SK-N-SH (cell line): Measurements from ENCODE around the gene DBX2. TPM values are rescaled to one million over a fixed set of nuclear protein-coding genes. Genes with fewer than 3 reads are reported as not detected.

Source experiments
- CTCF ChIA-PET: fragments of 300-600, 350-600 bp; formaldehyde crosslinking; extraction: SDS; loops from one replicate; lab custom pipeline; 2021; lab: Yijun Ruan, JAX
- POLR2A ChIA-PET: fragments of 350-600 bp; sonication (Branson Sonifier 250); formaldehyde crosslinking; extraction: SDS; loops from one replicate; lab custom pipeline; 2020; ENCODE audit warnings: antibody characterized with exemption, inconsistent platforms; lab: Yijun Ruan, JAX
- DNase-seq: peaks from one replicate; pipeline ENCODE4 v3.0.0; 2012
- H2AFZ ChIP-seq: fragments of 200-600 bp; sonication (generic); 2 replicates; pipeline ENCODE4 v1.8.1; 2016; ENCODE audit warnings: antibody characterized with exemption, mild to moderate bottlenecking, low read depth
- H3F3A ChIP-seq: fragments of 200-600 bp; sonication (generic); replicated peaks from 2 replicates; pipeline ENCODE3; 2016; ENCODE audit warnings: antibody characterized with exemption, mild to moderate bottlenecking; ENCODE audit not compliant: insufficient read depth
- H3K27ac ChIP-seq, 2 experiments: fragments of 200-500 bp in 1 of 2; fragments of 200-600 bp in 1 of 2; sonication (Bioruptor generic) in 1 of 2; sonication (generic), shearing (Covaris generic) in 1 of 2; 2 replicates each; pipeline versions ENCODE4 v1.5.1 to v1.6.1; 2014 to 2016; ENCODE audit warnings: low read depth in 2 of 2, inconsistent platforms in 1 of 2, low read length in 1 of 2, mild to moderate bottlenecking in 1 of 2, mixed read lengths in 1 of 2
- H3K27me3 ChIP-seq: fragments of 200-600 bp; sonication (generic), shearing (Covaris generic); 2 replicates; pipeline ENCODE4 v1.6.1; 2016; ENCODE audit warnings: mixed run types; ENCODE audit not compliant: insufficient read depth
- H3K36me3 ChIP-seq, 2 experiments: fragments of 200-500 bp in 1 of 2; fragments of 200-600 bp in 1 of 2; sonication (Bioruptor generic) in 1 of 2; sonication (generic) in 1 of 2; replicated peaks in 1 of 2; 2 replicates each; pipeline versions ENCODE3 to v1.5.1; 2014 to 2016; ENCODE audit warnings: low read length in 1 of 2, mild to moderate bottlenecking in 1 of 2; ENCODE audit not compliant: insufficient read depth in 2 of 2, control insufficient read depth in 1 of 2
- H3K4me1 ChIP-seq, 2 experiments: fragments of 200-500 bp in 1 of 2; fragments of 200-600 bp in 1 of 2; sonication (Bioruptor generic) in 1 of 2; sonication (generic), shearing (Covaris generic) in 1 of 2; 2 replicates each; pipeline versions ENCODE4 v1.5.1 to v1.6.1; 2014 to 2016; ENCODE audit warnings: low read depth in 1 of 2, low read length in 1 of 2, mixed run types in 1 of 2; ENCODE audit not compliant: insufficient read depth in 2 of 2, control insufficient read depth in 1 of 2
- H3K4me2 ChIP-seq: fragments of 200-600 bp; sonication (generic), shearing (Covaris generic); 2 replicates; pipeline ENCODE4 v1.6.1; 2017; ENCODE audit warnings: mixed run types
- H3K4me3 ChIP-seq, 2 experiments: fragments of 200-500 bp in 1 of 2; fragments of 200-600 bp in 1 of 2; sonication (Bioruptor generic) in 1 of 2; sonication (generic), shearing (Covaris generic) in 1 of 2; 2 replicates each; pipeline versions ENCODE4 v1.5.1 to v1.8.1; 2014 to 2016; ENCODE audit warnings: low read depth in 2 of 2, inconsistent platforms in 1 of 2, low read length in 1 of 2, mild to moderate bottlenecking in 1 of 2, mixed read lengths in 1 of 2, moderate library complexity in 1 of 2
- H3K79me2 ChIP-seq: fragments of 200-600 bp; sonication (generic); 2 replicates; pipeline ENCODE4 v1.8.1; 2017; ENCODE audit warnings: mild to moderate bottlenecking; ENCODE audit not compliant: insufficient read depth
- H3K9ac ChIP-seq: fragments of 200-600 bp; sonication (generic); 2 replicates; pipeline ENCODE4 v1.6.1; 2017; ENCODE audit warnings: mixed run types
- H3K9me2 ChIP-seq: fragments of 200-600 bp; sonication (generic); 2 replicates; pipeline ENCODE4 v1.6.1; 2017; ENCODE audit warnings: mixed run types
- H3K9me3 ChIP-seq: fragments of 200-600 bp; sonication (generic); 2 replicates; pipeline ENCODE4 v1.6.1; 2017; ENCODE audit warnings: mixed run types, mild to moderate bottlenecking, moderate library complexity
- H4K20me1 ChIP-seq: fragments of 200-600 bp; sonication (generic); 2 replicates; pipeline ENCODE4 v1.6.1; 2017; ENCODE audit warnings: mild to moderate bottlenecking, mixed run types; ENCODE audit not compliant: insufficient read depth
- EP300 ChIP-seq, 2 experiments: IDR thresholded peaks; 2 replicates each; pipeline versions ENCODE4 v1.4.0 to v1.6.1; 2012; ENCODE audit warnings: borderline replicate concordance in 1 of 2, low read depth in 1 of 2, low read length in 1 of 2
- EZH2phosphoT487 ChIP-seq: fragments of 200-600 bp; sonication (generic); IDR thresholded peaks from 2 replicates; pipeline ENCODE4 v1.6.1; 2017; ENCODE audit warnings: low read depth, mixed run types, mild to moderate bottlenecking, antibody characterized with exemption, moderate library complexity, borderline replicate concordance
- FOSL2 ChIP-seq: IDR thresholded peaks from 2 replicates; pipeline ENCODE4 v1.4.0; 2012; ENCODE audit warnings: low read depth, mild to moderate bottlenecking, moderate library complexity, borderline replicate concordance
- MEF2A ChIP-seq: IDR thresholded peaks from 2 replicates; pipeline ENCODE4 v1.4.0; 2012; ENCODE audit warnings: low read depth, borderline replicate concordance
- NRF1 ChIP-seq: IDR thresholded peaks from 2 replicates; pipeline ENCODE4 v1.6.1; 2012; ENCODE audit warnings: low read depth, mild to moderate bottlenecking, low read length
- RAD21 ChIP-seq: IDR thresholded peaks from 2 replicates; pipeline ENCODE4 v1.6.1; 2012; ENCODE audit warnings: mild to moderate bottlenecking, low read length
- RCOR1 ChIP-seq: fragments of 150-350 bp; IDR thresholded peaks from 2 replicates; pipeline ENCODE4 v1.6.1; 2017; ENCODE audit warnings: antibody characterized with exemption, low read length
- RXRA ChIP-seq: IDR thresholded peaks from 2 replicates; pipeline ENCODE4 v1.4.0; 2012; ENCODE audit warnings: low read depth, mild to moderate bottlenecking, borderline replicate concordance
- TEAD4 ChIP-seq: IDR thresholded peaks from 2 replicates; pipeline ENCODE4 v1.4.0; 2012; ENCODE audit warnings: mild to moderate bottlenecking, borderline replicate concordance; ENCODE audit not compliant: insufficient read depth
- USF2 ChIP-seq: fragments of 150-350 bp; IDR thresholded peaks from 2 replicates; pipeline ENCODE4 v1.6.1; 2017; ENCODE audit warnings: antibody characterized with exemption, low read length, low read depth, borderline replicate concordance
- YY1 ChIP-seq: IDR thresholded peaks from 2 replicates; pipeline ENCODE4 v1.4.0; 2012; ENCODE audit warnings: low read depth, mild to moderate bottlenecking
- WGBS: methylation state at CpG from one replicate; pipeline ENCODE4 v1.1.6; 2017; ENCODE audit warnings: low lambda C conversion rate; 5-methylcytosine and 5-hydroxymethylcytosine counted together
- polyA plus RNA-seq, 3 experiments: library from polyadenylated mRNA; depleted of rRNA; stranded (reverse); fragments of >200 nt; gene quantifications; 2 replicates each; pipeline ENCODE4 v1.2.3, GENCODE V29; 2012
- TF ChIP-seq, protein P1 (sequence below): IDR thresholded peaks from 2 replicates; pipeline ENCODE4; 2012
- TF ChIP-seq, protein P2 (sequence below): fragments of 200-600 bp; sonication (generic); IDR thresholded peaks from 2 replicates; pipeline ENCODE4 v1.6.1; 2017; ENCODE audit warnings: antibody characterized with exemption, mild to moderate bottlenecking, moderate library complexity
- TF ChIP-seq, protein P3 (sequence below): fragments of 150-350 bp; IDR thresholded peaks from 2 replicates; pipeline ENCODE4 v1.6.1; 2016; ENCODE audit warnings: mild to moderate bottlenecking, low read depth, low read length
- TF ChIP-seq, protein P4 (sequence below): IDR thresholded peaks from 2 replicates; pipeline ENCODE4 v1.4.0; 2012; ENCODE audit warnings: low read depth

The DBX2 gene
- polyA plus RNA-seq, 1 of the 3 experiments (the other 2 are of a cell fraction), result not detected

DNA sequence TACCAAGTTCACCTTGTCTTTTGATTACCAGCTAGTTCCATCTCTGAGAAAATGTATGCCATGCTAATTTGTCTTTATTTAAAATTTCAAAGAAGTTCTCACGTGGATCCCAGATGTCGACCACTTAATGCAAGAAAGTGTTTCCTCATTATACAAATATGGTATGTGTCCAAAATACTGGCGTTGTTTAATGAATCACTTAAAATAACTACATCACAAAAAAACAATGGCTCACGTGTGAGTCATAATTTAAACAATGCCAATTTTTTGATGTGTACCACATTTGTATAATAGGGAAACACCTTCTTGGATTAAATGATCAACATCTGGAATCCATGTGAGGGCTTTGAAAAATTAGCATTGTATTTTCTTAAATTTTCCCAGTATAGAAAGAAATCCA lies 40.8 kb downstream of the DBX2 start:
- 24% methylated on average over 4 of the region's 4 CpGs for WGBS
- TF ChIP-seq YY1 (no peak), RXRA (no peak), FOSL2 (no peak)
- TF ChIP-seq, protein P1, sequence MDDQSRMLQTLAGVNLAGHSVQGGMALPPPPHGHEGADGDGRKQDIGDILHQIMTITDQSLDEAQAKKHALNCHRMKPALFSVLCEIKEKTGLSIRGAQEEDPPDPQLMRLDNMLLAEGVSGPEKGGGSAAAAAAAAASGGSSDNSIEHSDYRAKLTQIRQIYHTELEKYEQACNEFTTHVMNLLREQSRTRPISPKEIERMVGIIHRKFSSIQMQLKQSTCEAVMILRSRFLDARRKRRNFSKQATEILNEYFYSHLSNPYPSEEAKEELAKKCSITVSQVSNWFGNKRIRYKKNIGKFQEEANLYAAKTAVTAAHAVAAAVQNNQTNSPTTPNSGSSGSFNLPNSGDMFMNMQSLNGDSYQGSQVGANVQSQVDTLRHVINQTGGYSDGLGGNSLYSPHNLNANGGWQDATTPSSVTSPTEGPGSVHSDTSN, result no peak
- TF ChIP-seq, protein P2, sequence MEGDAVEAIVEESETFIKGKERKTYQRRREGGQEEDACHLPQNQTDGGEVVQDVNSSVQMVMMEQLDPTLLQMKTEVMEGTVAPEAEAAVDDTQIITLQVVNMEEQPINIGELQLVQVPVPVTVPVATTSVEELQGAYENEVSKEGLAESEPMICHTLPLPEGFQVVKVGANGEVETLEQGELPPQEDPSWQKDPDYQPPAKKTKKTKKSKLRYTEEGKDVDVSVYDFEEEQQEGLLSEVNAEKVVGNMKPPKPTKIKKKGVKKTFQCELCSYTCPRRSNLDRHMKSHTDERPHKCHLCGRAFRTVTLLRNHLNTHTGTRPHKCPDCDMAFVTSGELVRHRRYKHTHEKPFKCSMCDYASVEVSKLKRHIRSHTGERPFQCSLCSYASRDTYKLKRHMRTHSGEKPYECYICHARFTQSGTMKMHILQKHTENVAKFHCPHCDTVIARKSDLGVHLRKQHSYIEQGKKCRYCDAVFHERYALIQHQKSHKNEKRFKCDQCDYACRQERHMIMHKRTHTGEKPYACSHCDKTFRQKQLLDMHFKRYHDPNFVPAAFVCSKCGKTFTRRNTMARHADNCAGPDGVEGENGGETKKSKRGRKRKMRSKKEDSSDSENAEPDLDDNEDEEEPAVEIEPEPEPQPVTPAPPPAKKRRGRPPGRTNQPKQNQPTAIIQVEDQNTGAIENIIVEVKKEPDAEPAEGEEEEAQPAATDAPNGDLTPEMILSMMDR, result no peak

DNA sequence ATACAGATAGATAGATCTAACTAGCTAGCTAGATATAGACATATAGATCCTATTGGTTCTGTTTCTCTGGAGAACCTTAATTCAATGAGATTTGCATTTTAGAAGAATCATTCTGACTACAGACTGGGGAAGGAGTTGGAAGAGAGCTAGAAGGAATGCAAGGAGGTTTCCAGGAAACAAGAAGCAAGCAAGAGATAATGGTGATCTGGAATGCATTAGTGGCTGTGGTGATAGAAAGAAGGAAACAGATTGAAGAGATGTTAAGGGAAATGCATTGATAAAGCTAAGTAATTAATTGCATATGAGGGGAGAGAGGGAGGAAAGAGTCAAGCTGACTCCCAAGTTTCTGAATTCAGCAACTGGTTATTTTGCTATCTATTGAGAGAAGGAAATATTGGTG lies 42.7 kb downstream of the DBX2 start:
- no peak overlapping the region for H3K4me2 ChIP-seq
- no peak overlapping the region for H3K9ac ChIP-seq
- no peak overlapping the region for H3K4me3 ChIP-seq
- no peak for TF ChIP-seq RCOR1
- no peak for TF ChIP-seq YY1
- peak in 1 of 2 experiments; percentile 24; a peak in 1 of 4 replicates for TF ChIP-seq EP300 (IDR thresholded peaks at IDR 0.05; ENCODE audit: borderline replicate concordance in 1 of 2, low read depth in 1 of 2, low read length in 1 of 2)
- no peak overlapping the region for H2AFZ ChIP-seq
- no peaks in the 10 kb centered on the region for H3K79me2 ChIP-seq
- no peak overlapping the region for H3K27ac ChIP-seq
- no peaks in the 10 kb centered on the region; a peak in 1 of 4 replicates for H3K4me1 ChIP-seq
- H3K36me3 ChIP-seq, result no peaks in the 10 kb centered on the region
- ChIA-PET CTCF (interaction anchor here (1.5 kb wide), 1 partner anchor 22 kb away, joined by 4 read pairs; no protein-coding TSS in a partner anchor), POLR2A (no interaction called here)
- H3K9me2 ChIP-seq, result no peaks in the 10 kb centered on the region
- H3F3A ChIP-seq, result no peaks in the 10 kb centered on the region
- DNase-seq, result peak; percentile 4
- no peaks in the 10 kb centered on the region for H3K27me3 ChIP-seq
- H3K9me3 ChIP-seq, result no peaks in the 10 kb centered on the region
- no peaks in the 10 kb centered on the region for H4K20me1 ChIP-seq

More for the DNA sequence above, 40.8 kb downstream of the DBX2 start:
- Histone ChIP-seq H3K79me2 (no peaks in the 10 kb centered on the region), H3K4me2 (no peak overlapping the region), H4K20me1 (no peaks in the 10 kb centered on the region), H3F3A (no peaks in the 10 kb centered on the region), H3K36me3 (no peaks in the 10 kb centered on the region), H2AFZ (no peak overlapping the region), H3K27ac (no peak overlapping the region), H3K9ac (no peak overlapping the region), H3K4me1 (no peaks in the 10 kb centered on the region; a peak in 1 of 4 replicates), H3K9me2 (no peaks in the 10 kb centered on the region), H3K27me3 (no peaks in the 10 kb centered on the region), H3K4me3 (no peak overlapping the region), H3K9me3 (no peaks in the 10 kb centered on the region)
- ChIA-PET POLR2A (no interaction called here), CTCF (no interaction called here)
- DNase-seq, result no peak

- H3K4me1 ChIP-seq, result no peaks in the 10 kb centered on the region
- no peaks in the 10 kb centered on the region for H3K9me2 ChIP-seq
- TF ChIP-seq NRF1 (no peak), RXRA (no peak), YY1 (no peak), MEF2A (no peak), EZH2phosphoT487 (no peak), USF2 (no peak), TEAD4 (no peak), RCOR1 (no peak), RAD21 (no peak)
- TF ChIP-seq, protein P3, sequence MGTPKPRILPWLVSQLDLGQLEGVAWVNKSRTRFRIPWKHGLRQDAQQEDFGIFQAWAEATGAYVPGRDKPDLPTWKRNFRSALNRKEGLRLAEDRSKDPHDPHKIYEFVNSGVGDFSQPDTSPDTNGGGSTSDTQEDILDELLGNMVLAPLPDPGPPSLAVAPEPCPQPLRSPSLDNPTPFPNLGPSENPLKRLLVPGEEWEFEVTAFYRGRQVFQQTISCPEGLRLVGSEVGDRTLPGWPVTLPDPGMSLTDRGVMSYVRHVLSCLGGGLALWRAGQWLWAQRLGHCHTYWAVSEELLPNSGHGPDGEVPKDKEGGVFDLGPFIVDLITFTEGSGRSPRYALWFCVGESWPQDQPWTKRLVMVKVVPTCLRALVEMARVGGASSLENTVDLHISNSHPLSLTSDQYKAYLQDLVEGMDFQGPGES, result no peak
- TF ChIP-seq, protein P4, sequence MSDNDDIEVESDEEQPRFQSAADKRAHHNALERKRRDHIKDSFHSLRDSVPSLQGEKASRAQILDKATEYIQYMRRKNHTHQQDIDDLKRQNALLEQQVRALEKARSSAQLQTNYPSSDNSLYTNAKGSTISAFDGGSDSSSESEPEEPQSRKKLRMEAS, result no peak
These were observed 51.5 kb downstream of the DBX2 start for GRCh38 chr12:44999355-44999754.

More at GRCh38 chr12:44999355-44999754, 51.5 kb downstream of the DBX2 start:
- H3K4me3 ChIP-seq, result no peak overlapping the region
- H2AFZ ChIP-seq, result no peak overlapping the region
- H3K27ac ChIP-seq, result no peak overlapping the region
- H3K9ac ChIP-seq, result no peak overlapping the region
- DNase-seq, result no peak
- no peaks in the 10 kb centered on the region for H3K9me3 ChIP-seq
- H4K20me1 ChIP-seq, result no peaks in the 10 kb centered on the region
- H3K36me3 ChIP-seq, result no peaks in the 10 kb centered on the region
- no peaks in the 10 kb centered on the region for H3K27me3 ChIP-seq
- ChIA-PET POLR2A (no interaction called here), CTCF (no interaction called here)
- no peak overlapping the region for H3K4me2 ChIP-seq
- no peaks in the 10 kb centered on the region for H3F3A ChIP-seq
- H3K79me2 ChIP-seq, result no peaks in the 10 kb centered on the region
